ENCODE results near the gene RPN1. TPM values are rescaled to one million over a fixed set of nuclear protein-coding genes. Genes with fewer than 3 reads are reported as not detected.

The RPN1 gene
- total RNA-seq, 1 donor from 2014 or later = 213 TPM

- Mint-ChIP-seq H3K27ac (ENCODE audit: unreplicated experiment) (no peak overlapping the region), H3K36me3 (ENCODE audit: low read depth) (no peaks in the 10 kb centered on the region), H3K27me3 (ENCODE audit: low read depth) (peaks cover 8% of the 10 kb centered on the region), H3K4me3 (ENCODE audit: unreplicated experiment) (no peak overlapping the region), H3K9me3 (ENCODE audit: low read depth) (no peaks in the 10 kb centered on the region), H3K4me1 (ENCODE audit: low read depth) (peaks cover 4% of the 10 kb centered on the region)
- TF ChIP-seq CTCF (IDR thresholded peaks at IDR 0.05) = no peak
- DNase-seq (ENCODE audit: low spot score) = no peak
These were observed 78.6 kb downstream of the RPN1 start for GRCh38 chr3:128572013-128572412.

Other genes starting within 250 kb of the RPN1 start
- gene DNAJB8, start 183.9 kb downstream of the RPN1 start, total RNA-seq = not detected in 3 replicates
- 0.10 to 0.44 TPM in 2 of 3 replicates, not detected in the other for gene GATA2, start 157.6 kb downstream of the RPN1 start, total RNA-seq
- gene RAB7A, start 75.4 kb upstream of the RPN1 start, total RNA-seq = 204 to 231 TPM (median 216 TPM) in 3 replicates
- 33.3 to 45.7 TPM (median 33.9 TPM) in 3 replicates for gene ACAD9, start 228.8 kb upstream of the RPN1 start, total RNA-seq